H9 (cell line): ENCODE measurements around the gene ACP4. TPM values are rescaled to one million over a fixed set of nuclear protein-coding genes. Genes with fewer than 3 reads are reported as not detected.
A peak's percentile ranks its signal among the peaks of the same experiment; 100 is the strongest.

Source experiments
- DNase-seq: peaks from one replicate; pipeline ENCODE4 v3.0.0-alpha.2; 2017
- H2AFZ ChIP-seq: one replicate; pipeline ENCODE4 v1.6.1; 2013; ENCODE audit warnings: mild to moderate bottlenecking, low read length, control low read depth, moderate library complexity
- H2AK5ac ChIP-seq: 2 replicates; pipeline ENCODE4 v1.6.1; 2013; ENCODE audit warnings: low read length, control low read depth, mixed read lengths; ENCODE audit not compliant: insufficient read length
- H2BK120ac ChIP-seq: one replicate; pipeline ENCODE4 v1.6.1; 2013; ENCODE audit warnings: low read depth, mild to moderate bottlenecking, low read length, control low read depth, inconsistent platforms; ENCODE audit not compliant: poor library complexity, severe bottlenecking
- H2BK12ac ChIP-seq: 2 replicates; pipeline ENCODE4 v1.6.1; 2013; ENCODE audit warnings: low read length, control low read depth, mixed read lengths, low read depth; ENCODE audit not compliant: insufficient read length
- H2BK15ac ChIP-seq: 2 replicates; pipeline ENCODE4 v1.6.1; 2013; ENCODE audit warnings: low read depth, low read length, control low read depth
- H2BK20ac ChIP-seq: one replicate; pipeline ENCODE4 v1.6.1; 2013; ENCODE audit warnings: low read depth, mild to moderate bottlenecking, low read length, control low read depth, inconsistent platforms; ENCODE audit not compliant: poor library complexity, severe bottlenecking
- H2BK5ac ChIP-seq: 2 replicates; pipeline ENCODE4 v1.6.1; 2013; ENCODE audit warnings: low read length, control low read depth, mixed read lengths; ENCODE audit not compliant: insufficient read length
- H3K14ac ChIP-seq: 2 replicates; pipeline ENCODE4 v1.6.1; 2013; ENCODE audit warnings: low read length, control low read depth; ENCODE audit not compliant: insufficient read depth
- H3K18ac ChIP-seq: 2 replicates; pipeline ENCODE4 v1.6.1; 2013; ENCODE audit warnings: low read depth, mild to moderate bottlenecking, mixed read lengths, low read length, control low read depth; ENCODE audit not compliant: insufficient read length
- H3K23ac ChIP-seq: 2 replicates; pipeline ENCODE4 v1.6.1; 2013; ENCODE audit warnings: low read length, control low read depth, mixed read lengths, low read depth; ENCODE audit not compliant: insufficient read length
- H3K23me2 ChIP-seq: 2 replicates; pipeline ENCODE4 v1.6.1; 2013; ENCODE audit warnings: low read depth, mild to moderate bottlenecking, mixed read lengths, low read length, control low read depth; ENCODE audit not compliant: insufficient read length, poor library complexity, severe bottlenecking
- H3K27ac ChIP-seq: 2 replicates; pipeline ENCODE4 v1.5.1; 2013; ENCODE audit warnings: low read length, control low read depth, mixed read lengths, low read depth; ENCODE audit not compliant: insufficient read length
- H3K27me3 ChIP-seq: 2 replicates; pipeline ENCODE4 v1.6.1; 2013; ENCODE audit warnings: low read length, control low read depth, inconsistent platforms; ENCODE audit not compliant: insufficient read depth
- H3K4ac ChIP-seq: 2 replicates; pipeline ENCODE4 v1.6.1; 2013; ENCODE audit warnings: low read depth, mild to moderate bottlenecking, control low read depth, inconsistent platforms, low read length, moderate library complexity
- H3K4me1 ChIP-seq: 2 replicates; pipeline ENCODE4 v1.6.1; 2013; ENCODE audit warnings: low read length, control low read depth, inconsistent platforms; ENCODE audit not compliant: insufficient read depth
- H3K4me2 ChIP-seq: 2 replicates; pipeline ENCODE4 v1.6.1; 2013; ENCODE audit warnings: low read length, control low read depth, mixed read lengths; ENCODE audit not compliant: insufficient read length, insufficient read depth
- H3K56ac ChIP-seq: 2 replicates; pipeline ENCODE4 v1.6.1; 2013; ENCODE audit warnings: low read depth, mild to moderate bottlenecking, mixed read lengths, low read length, control low read depth; ENCODE audit not compliant: insufficient read length
- H3K79me1 ChIP-seq: 2 replicates; pipeline ENCODE4 v1.6.1; 2013; ENCODE audit warnings: low read depth, mild to moderate bottlenecking, moderate library complexity, low read length, control low read depth, inconsistent platforms; ENCODE audit not compliant: insufficient read depth, poor library complexity, severe bottlenecking
- H3K79me2 ChIP-seq: 2 replicates; pipeline ENCODE4 v1.6.1; 2013; ENCODE audit warnings: low read length, control low read depth, inconsistent platforms; ENCODE audit not compliant: insufficient read depth
- H3K9ac ChIP-seq: 2 replicates; pipeline ENCODE4 v1.6.1; 2013; ENCODE audit warnings: low read length, control low read depth, mixed read lengths; ENCODE audit not compliant: insufficient read length; ENCODE audit errors: extremely low read depth
- H3K9me3 ChIP-seq: one replicate; pipeline ENCODE4 v1.6.1; 2013; ENCODE audit warnings: low read depth, low read length, inconsistent platforms; ENCODE audit not compliant: control insufficient read depth
- H3T11ph ChIP-seq: one replicate; pipeline ENCODE4 v1.6.1; 2013; ENCODE audit warnings: mild to moderate bottlenecking, low read length, control low read depth, inconsistent platforms
- H4K20me1 ChIP-seq: one replicate; pipeline ENCODE4 v1.6.1; 2013; ENCODE audit not compliant: control insufficient read depth, insufficient read length, insufficient read depth
- H4K5ac ChIP-seq: 2 replicates; pipeline ENCODE4 v1.6.1; 2013; ENCODE audit warnings: low read depth, mild to moderate bottlenecking, mixed read lengths, low read length, control low read depth; ENCODE audit not compliant: insufficient read length
- H4K8ac ChIP-seq: replicated peaks from 2 replicates; pipeline ENCODE4 v1.6.1; 2013; ENCODE audit warnings: low read length, control low read depth, mixed read lengths, low read depth; ENCODE audit not compliant: insufficient read length
- H4K91ac ChIP-seq: 2 replicates; pipeline ENCODE4 v1.6.1; 2013; ENCODE audit warnings: low read depth, mild to moderate bottlenecking, moderate library complexity, mixed read lengths, low read length, control low read depth; ENCODE audit not compliant: insufficient read length
- H3K27ac Mint-ChIP-seq, 3 experiments: 2 replicates in 2 of 3; 3 replicates in 1 of 3; pipeline ENCODE4 v1.8.0; 2020 to 2021; ENCODE audit warnings: mixed read lengths in 3 of 3, mild to moderate bottlenecking in 1 of 3, moderate library complexity in 1 of 3
- H3K27me3 Mint-ChIP-seq: 2 replicates; pipeline ENCODE4 v1.8.0; 2021; ENCODE audit warnings: low read depth, mild to moderate bottlenecking, moderate library complexity, mixed read lengths
- H3K36me3 Mint-ChIP-seq, 3 experiments: 2 replicates in 2 of 3; 3 replicates in 1 of 3; pipeline ENCODE4 v1.8.0; 2020 to 2021; ENCODE audit warnings: low read depth in 3 of 3, mixed read lengths in 3 of 3; ENCODE audit not compliant: insufficient read depth in 1 of 3
- H3K4me1 Mint-ChIP-seq, 2 experiments: 2 replicates each; pipeline ENCODE4 v1.8.0; 2020; ENCODE audit warnings: mixed read lengths in 2 of 2
- H3K4me3 Mint-ChIP-seq, 2 experiments: 2 replicates in 1 of 2; 3 replicates in 1 of 2; pipeline ENCODE4 v1.8.0; 2020 to 2021; ENCODE audit warnings: mild to moderate bottlenecking in 2 of 2, mixed read lengths in 2 of 2, moderate library complexity in 1 of 2
- H3K9me3 Mint-ChIP-seq, 2 experiments: 2 replicates in 1 of 2; 3 replicates in 1 of 2; pipeline ENCODE4 v1.8.0; 2020; ENCODE audit warnings: mild to moderate bottlenecking in 2 of 2, mixed read lengths in 2 of 2, moderate library complexity in 1 of 2
- WGBS: extraction: QIAGEN DNeasy Blood & Tissue Kit; methylation state at CpG from one replicate; pipeline ENCODE4 v1.1.7; 2013; ENCODE audit warnings: missing lambda C conversion rate, low lambda C conversion rate, mixed read lengths; ENCODE audit not compliant: insufficient read length; ENCODE audit errors: extremely low coverage; 5-methylcytosine and 5-hydroxymethylcytosine counted together
- total RNA-seq: library from RNA; stranded (reverse); gene quantifications from 2 replicates; pipeline ENCODE4 v1.2.1, GENCODE V29; 2021
- TF ChIP-seq, protein P1 (sequence below): fragments of 200-600 bp; sonication (generic); conservative IDR thresholded peaks from 3 replicates; pipeline ENCODE4 v1.8.0; 2021; ENCODE audit warnings: antibody characterized with exemption, mild to moderate bottlenecking

Gene ACP4
- total RNA-seq, 1 experiment from 2014 or later = not detected

GRCh38 chr19:50821248-50821612 lies 31.0 kb downstream of the ACP4 start:
- H3T11ph ChIP-seq = no peak overlapping the region
- no peak overlapping the region for H2AK5ac ChIP-seq
- H4K5ac ChIP-seq = no peak overlapping the region
- peaks cover 8% of the 10 kb centered on the region for H3K27me3 ChIP-seq
- WGBS = no CpG with 5 or more reads among the region's 4 CpGs
- H4K20me1 ChIP-seq = no peaks in the 10 kb centered on the region
- no peak overlapping the region for H2AFZ ChIP-seq
- no peak overlapping the region for H3K23ac ChIP-seq
- H3K23me2 ChIP-seq = peaks cover 8% of the 10 kb centered on the region
- Mint-ChIP-seq H3K36me3 (peaks cover 0 to 2% (median 0%) of the 10 kb centered on the region in 3 experiments; a peak in 3 of 7 replicates), H3K4me1 (peaks cover 33 to 42% of the 10 kb centered on the region in 2 experiments), H3K9me3 (peaks cover 0 to 4% of the 10 kb centered on the region in 2 experiments; a peak in 2 of 5 replicates), H3K27me3 (peaks cover 87% of the 10 kb centered on the region), H3K4me3 (peak overlapping the region in 1 of 2 experiments; percentile 6; a peak in 2 of 5 replicates), H3K27ac (no peak overlapping the region; a peak in 1 of 7 replicates)
- H2BK15ac ChIP-seq = no peak overlapping the region
- H3K27ac ChIP-seq = no peak overlapping the region
- H3K9me3 ChIP-seq = no peaks in the 10 kb centered on the region
- no peaks in the 10 kb centered on the region for H3K79me1 ChIP-seq
- H3K4ac ChIP-seq = no peak overlapping the region
- TF ChIP-seq, protein P1, sequence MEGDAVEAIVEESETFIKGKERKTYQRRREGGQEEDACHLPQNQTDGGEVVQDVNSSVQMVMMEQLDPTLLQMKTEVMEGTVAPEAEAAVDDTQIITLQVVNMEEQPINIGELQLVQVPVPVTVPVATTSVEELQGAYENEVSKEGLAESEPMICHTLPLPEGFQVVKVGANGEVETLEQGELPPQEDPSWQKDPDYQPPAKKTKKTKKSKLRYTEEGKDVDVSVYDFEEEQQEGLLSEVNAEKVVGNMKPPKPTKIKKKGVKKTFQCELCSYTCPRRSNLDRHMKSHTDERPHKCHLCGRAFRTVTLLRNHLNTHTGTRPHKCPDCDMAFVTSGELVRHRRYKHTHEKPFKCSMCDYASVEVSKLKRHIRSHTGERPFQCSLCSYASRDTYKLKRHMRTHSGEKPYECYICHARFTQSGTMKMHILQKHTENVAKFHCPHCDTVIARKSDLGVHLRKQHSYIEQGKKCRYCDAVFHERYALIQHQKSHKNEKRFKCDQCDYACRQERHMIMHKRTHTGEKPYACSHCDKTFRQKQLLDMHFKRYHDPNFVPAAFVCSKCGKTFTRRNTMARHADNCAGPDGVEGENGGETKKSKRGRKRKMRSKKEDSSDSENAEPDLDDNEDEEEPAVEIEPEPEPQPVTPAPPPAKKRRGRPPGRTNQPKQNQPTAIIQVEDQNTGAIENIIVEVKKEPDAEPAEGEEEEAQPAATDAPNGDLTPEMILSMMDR = no peak
- H3K18ac ChIP-seq = no peak overlapping the region
- no peak overlapping the region for H2BK20ac ChIP-seq
- no peak for DNase-seq
- peak overlapping the region; percentile 92 for H3K4me2 ChIP-seq
- peaks cover 5% of the 10 kb centered on the region; the same call in 1 of the 2 replicates for H3K4me1 ChIP-seq
- no peak overlapping the region for H3K56ac ChIP-seq
- H2BK12ac ChIP-seq = no peak overlapping the region
- no peaks in the 10 kb centered on the region for H3K79me2 ChIP-seq
- no peak overlapping the region for H2BK5ac ChIP-seq
- no peak overlapping the region for H3K14ac ChIP-seq
- no peak overlapping the region for H2BK120ac ChIP-seq
- no peak overlapping the region for H4K91ac ChIP-seq
- no peak overlapping the region for H3K9ac ChIP-seq
- H4K8ac ChIP-seq = no peak overlapping the region
